ENCODE data around the gene GPR148. TPM values are rescaled to one million over a fixed set of nuclear protein-coding genes. Genes with fewer than 3 reads are reported as not detected.

The GPR148 gene
- total RNA-seq, 4 donors from 2014 or later: not detected

- H3K36me3 ChIP-seq: no peaks in the 10 kb centered on the region
- H3K9me3 ChIP-seq: no peaks in the 10 kb centered on the region
- H3K27me3 ChIP-seq: peaks cover 73% of the 10 kb centered on the region
- TF ChIP-seq EP300 (IDR thresholded peaks at IDR 0.05): no peak
- no peak for TF ChIP-seq POLR2A (IDR thresholded peaks at IDR 0.05)
- TF ChIP-seq, protein P1, sequence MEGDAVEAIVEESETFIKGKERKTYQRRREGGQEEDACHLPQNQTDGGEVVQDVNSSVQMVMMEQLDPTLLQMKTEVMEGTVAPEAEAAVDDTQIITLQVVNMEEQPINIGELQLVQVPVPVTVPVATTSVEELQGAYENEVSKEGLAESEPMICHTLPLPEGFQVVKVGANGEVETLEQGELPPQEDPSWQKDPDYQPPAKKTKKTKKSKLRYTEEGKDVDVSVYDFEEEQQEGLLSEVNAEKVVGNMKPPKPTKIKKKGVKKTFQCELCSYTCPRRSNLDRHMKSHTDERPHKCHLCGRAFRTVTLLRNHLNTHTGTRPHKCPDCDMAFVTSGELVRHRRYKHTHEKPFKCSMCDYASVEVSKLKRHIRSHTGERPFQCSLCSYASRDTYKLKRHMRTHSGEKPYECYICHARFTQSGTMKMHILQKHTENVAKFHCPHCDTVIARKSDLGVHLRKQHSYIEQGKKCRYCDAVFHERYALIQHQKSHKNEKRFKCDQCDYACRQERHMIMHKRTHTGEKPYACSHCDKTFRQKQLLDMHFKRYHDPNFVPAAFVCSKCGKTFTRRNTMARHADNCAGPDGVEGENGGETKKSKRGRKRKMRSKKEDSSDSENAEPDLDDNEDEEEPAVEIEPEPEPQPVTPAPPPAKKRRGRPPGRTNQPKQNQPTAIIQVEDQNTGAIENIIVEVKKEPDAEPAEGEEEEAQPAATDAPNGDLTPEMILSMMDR (IDR thresholded peaks at IDR 0.05): no peak
- TF ChIP-seq POLR2AphosphoS5 (IDR thresholded peaks at IDR 0.05): no peak
- no peak overlapping the region for H3K4me3 ChIP-seq
- no peak overlapping the region for H3K27ac ChIP-seq
- ATAC-seq: no peak
- H3K4me1 ChIP-seq: no peaks in the 10 kb centered on the region
- no CpG with 5 or more reads among the region's 12 CpGs for WGBS, 2 donors (ENCODE audit: low coverage in 1 of 2)
These were observed 34.5 kb downstream of the GPR148 start for GRCh38 chr2:130763405-130763804.

- H3K9me3 ChIP-seq: no peaks in the 10 kb centered on the region
- no peaks in the 10 kb centered on the region for H3K36me3 ChIP-seq
- no peaks in the 10 kb centered on the region for H3K4me1 ChIP-seq
- no peak for ATAC-seq
- H3K4me3 ChIP-seq: no peak overlapping the region
- TF ChIP-seq EP300 (IDR thresholded peaks at IDR 0.05) (no peak), POLR2AphosphoS5 (IDR thresholded peaks at IDR 0.05) (no peak), POLR2A (IDR thresholded peaks at IDR 0.05) (no peak)
- TF ChIP-seq, protein P1 (IDR thresholded peaks at IDR 0.05): no peak
- no peak overlapping the region for H3K27ac ChIP-seq
- 60% methylated on average over 1 of the region's 15 CpGs; no CpG with 5 or more reads in 1 of the 2 donors for WGBS, 2 donors (ENCODE audit: low coverage in 1 of 2)
- peaks cover 69% of the 10 kb centered on the region for H3K27me3 ChIP-seq
These were observed 35.4 kb downstream of the GPR148 start for GRCh38 chr2:130764035-130764820.

DNA sequence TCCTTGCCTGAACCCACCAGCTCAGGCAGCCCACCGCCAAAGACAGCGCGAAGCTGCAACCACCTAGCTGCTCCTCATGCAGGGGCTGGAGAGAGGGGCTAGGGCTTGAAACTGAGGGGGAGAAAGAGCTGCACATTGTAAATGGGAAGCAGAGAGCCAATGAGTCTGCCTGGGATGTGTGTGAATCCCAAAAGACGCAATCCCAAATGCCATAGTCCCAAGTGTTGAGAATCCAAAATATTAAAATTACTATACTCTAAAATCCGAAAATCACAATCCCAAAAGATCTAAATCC is 35.9 kb downstream of the GPR148 start:
- WGBS, 2 donors (ENCODE audit: low coverage in 1 of 2): 88 to 91% methylated on average over 5 of the region's 5 CpGs
- Histone ChIP-seq H3K4me1 (no peaks in the 10 kb centered on the region), H3K9me3 (no peaks in the 10 kb centered on the region), H3K36me3 (no peaks in the 10 kb centered on the region), H3K27ac (no peak overlapping the region), H3K4me3 (no peak overlapping the region), H3K27me3 (peaks cover 68% of the 10 kb centered on the region)
- ATAC-seq: no peak
- TF ChIP-seq POLR2A (IDR thresholded peaks at IDR 0.05) (no peak), POLR2AphosphoS5 (IDR thresholded peaks at IDR 0.05) (no peak), EP300 (IDR thresholded peaks at IDR 0.05) (no peak)
- TF ChIP-seq, protein P1 (IDR thresholded peaks at IDR 0.05): no peak

DNA sequence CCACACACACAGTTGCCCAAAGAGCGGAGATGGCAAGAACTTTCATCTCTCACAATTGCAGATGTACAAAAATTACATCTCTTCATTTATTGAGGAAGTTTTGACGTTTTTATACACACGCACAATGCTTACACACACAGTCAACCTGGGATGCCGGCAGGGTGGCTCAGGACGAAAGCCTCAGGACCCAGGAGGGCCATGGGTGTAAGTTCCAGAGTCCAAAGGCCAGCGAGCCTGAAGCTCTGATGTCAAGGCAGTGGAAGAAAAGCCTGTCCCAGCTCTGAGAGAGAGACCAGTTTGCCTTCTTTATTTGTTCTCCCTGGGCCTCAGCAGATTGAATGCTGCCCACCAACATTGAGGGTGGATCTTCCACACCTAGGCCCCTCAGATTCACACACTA is 36.6 kb downstream of the GPR148 start:
- no peak overlapping the region for H3K27ac ChIP-seq
- H3K9me3 ChIP-seq: no peaks in the 10 kb centered on the region
- TF ChIP-seq POLR2A (IDR thresholded peaks at IDR 0.05) (no peak), EP300 (IDR thresholded peaks at IDR 0.05) (no peak), POLR2AphosphoS5 (IDR thresholded peaks at IDR 0.05) (no peak)
- TF ChIP-seq, protein P1 (IDR thresholded peaks at IDR 0.05): no peak
- no peak overlapping the region for H3K4me3 ChIP-seq
- 79 to 90% methylated on average over 2 to 5 of the region's 6 CpGs for WGBS, 2 donors (ENCODE audit: low coverage in 1 of 2)
- H3K4me1 ChIP-seq: no peaks in the 10 kb centered on the region
- H3K27me3 ChIP-seq: peaks cover 61% of the 10 kb centered on the region
- no peak for ATAC-seq
- no peaks in the 10 kb centered on the region for H3K36me3 ChIP-seq

DNA sequence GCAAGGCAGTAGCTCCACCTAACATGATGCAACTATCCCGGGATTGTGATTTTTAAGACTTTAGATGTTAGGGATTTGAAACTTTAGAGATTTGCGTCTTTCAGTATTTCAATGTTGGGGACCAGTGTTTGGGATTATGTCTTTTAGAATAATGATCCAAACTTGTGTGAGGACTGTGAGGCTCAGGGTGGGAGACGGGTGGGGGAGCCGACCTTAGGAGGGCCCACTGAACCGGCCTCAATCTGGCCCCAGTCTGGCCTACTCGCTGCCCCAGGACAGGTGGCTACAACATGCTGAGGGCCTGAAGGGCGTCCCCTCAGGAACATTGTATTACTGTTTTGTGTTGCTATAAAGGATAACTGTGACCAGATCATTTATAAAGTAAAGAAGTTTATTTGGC is 37.2 kb downstream of the GPR148 start:
- ATAC-seq: no peak
- H3K36me3 ChIP-seq: no peaks in the 10 kb centered on the region
- H3K27ac ChIP-seq: no peak overlapping the region
- no peaks in the 10 kb centered on the region for H3K9me3 ChIP-seq
- H3K4me3 ChIP-seq: no peak overlapping the region
- 86 to 100% methylated on average over 2 to 6 of the region's 7 CpGs for WGBS, 2 donors (ENCODE audit: low coverage in 1 of 2)
- H3K27me3 ChIP-seq: peaks cover 55% of the 10 kb centered on the region
- H3K4me1 ChIP-seq: no peaks in the 10 kb centered on the region
- TF ChIP-seq, protein P1 (IDR thresholded peaks at IDR 0.05): no peak
- TF ChIP-seq POLR2A (IDR thresholded peaks at IDR 0.05) (no peak), EP300 (IDR thresholded peaks at IDR 0.05) (no peak), POLR2AphosphoS5 (IDR thresholded peaks at IDR 0.05) (no peak)
